ENCODE data around the gene SH3TC2. TPM values are rescaled to one million over a fixed set of nuclear protein-coding genes. Genes with fewer than 3 reads are reported as not detected.

SH3TC2 gene
- total and polyA plus RNA-seq, 10 of the 15 experiments (the other 5 are each of a cell fraction or from before 2014, with no cell fraction given): not detected

DNA sequence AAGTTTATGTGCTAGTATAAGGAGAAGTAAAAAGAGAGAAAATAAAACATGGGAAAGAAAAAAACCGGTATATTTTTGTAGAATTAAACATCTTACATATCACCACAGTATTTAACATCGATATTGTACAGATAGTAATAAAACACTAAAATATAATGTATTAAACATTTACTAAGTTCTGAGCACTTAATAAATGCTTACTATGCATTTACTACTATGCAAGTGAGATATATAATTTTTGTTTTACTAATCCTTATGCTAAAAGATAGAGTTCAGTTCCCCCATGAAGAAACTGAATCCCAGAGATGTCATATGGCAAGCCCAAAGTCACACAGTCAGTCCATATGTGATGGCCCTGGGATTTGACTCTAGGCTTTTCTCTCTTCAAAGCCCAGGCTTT lies 51.1 kb downstream of the SH3TC2 start (continued):
- TF ChIP-seq, protein P1, sequence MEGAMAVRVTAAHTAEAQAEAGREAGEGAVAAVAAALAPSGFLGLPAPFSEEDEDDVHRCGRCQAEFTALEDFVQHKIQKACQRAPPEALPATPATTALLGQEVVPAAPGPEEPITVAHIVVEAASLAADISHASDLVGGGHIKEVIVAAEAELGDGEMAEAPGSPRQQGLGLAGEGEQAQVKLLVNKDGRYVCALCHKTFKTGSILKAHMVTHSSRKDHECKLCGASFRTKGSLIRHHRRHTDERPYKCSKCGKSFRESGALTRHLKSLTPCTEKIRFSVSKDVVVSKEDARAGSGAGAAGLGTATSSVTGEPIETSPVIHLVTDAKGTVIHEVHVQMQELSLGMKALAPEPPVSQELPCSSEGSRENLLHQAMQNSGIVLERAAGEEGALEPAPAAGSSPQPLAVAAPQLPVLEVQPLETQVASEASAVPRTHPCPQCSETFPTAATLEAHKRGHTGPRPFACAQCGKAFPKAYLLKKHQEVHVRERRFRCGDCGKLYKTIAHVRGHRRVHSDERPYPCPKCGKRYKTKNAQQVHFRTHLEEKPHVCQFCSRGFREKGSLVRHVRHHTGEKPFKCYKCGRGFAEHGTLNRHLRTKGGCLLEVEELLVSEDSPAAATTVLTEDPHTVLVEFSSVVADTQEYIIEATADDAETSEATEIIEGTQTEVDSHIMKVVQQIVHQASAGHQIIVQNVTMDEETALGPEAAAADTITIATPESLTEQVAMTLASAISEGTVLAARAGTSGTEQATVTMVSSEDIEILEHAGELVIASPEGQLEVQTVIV (IDR thresholded peaks at IDR 0.05; ENCODE audit: borderline replicate concordance, partially characterized antibody): no peak
- TF ChIP-seq SPI1 (IDR thresholded peaks at IDR 0.05; ENCODE audit: borderline replicate concordance, insufficient read depth, low read depth, low read length) (no peak), SIX5 (IDR thresholded peaks at IDR 0.05; ENCODE audit: low read depth, low read length, severe bottlenecking) (no peak), EZH2 (IDR thresholded peaks at IDR 0.05; ENCODE audit: borderline replicate concordance, control insufficient read depth, low read depth, low read length) (no peak), KLF5 (IDR thresholded peaks at IDR 0.05; ENCODE audit: partially characterized antibody) (no peak), PAX8 (IDR thresholded peaks at IDR 0.05) (no peak), HDAC6 (IDR thresholded peaks at IDR 0.05; ENCODE audit: unreplicated experiment) (no peak), ZNF207 (IDR thresholded peaks at IDR 0.05; ENCODE audit: borderline replicate concordance) (no peak), POLR2AphosphoS5 (IDR thresholded peaks at IDR 0.05; ENCODE audit: low read length) (no peak), HDAC2 (IDR thresholded peaks at IDR 0.05) (no peak)
- TF ChIP-seq, protein P2, sequence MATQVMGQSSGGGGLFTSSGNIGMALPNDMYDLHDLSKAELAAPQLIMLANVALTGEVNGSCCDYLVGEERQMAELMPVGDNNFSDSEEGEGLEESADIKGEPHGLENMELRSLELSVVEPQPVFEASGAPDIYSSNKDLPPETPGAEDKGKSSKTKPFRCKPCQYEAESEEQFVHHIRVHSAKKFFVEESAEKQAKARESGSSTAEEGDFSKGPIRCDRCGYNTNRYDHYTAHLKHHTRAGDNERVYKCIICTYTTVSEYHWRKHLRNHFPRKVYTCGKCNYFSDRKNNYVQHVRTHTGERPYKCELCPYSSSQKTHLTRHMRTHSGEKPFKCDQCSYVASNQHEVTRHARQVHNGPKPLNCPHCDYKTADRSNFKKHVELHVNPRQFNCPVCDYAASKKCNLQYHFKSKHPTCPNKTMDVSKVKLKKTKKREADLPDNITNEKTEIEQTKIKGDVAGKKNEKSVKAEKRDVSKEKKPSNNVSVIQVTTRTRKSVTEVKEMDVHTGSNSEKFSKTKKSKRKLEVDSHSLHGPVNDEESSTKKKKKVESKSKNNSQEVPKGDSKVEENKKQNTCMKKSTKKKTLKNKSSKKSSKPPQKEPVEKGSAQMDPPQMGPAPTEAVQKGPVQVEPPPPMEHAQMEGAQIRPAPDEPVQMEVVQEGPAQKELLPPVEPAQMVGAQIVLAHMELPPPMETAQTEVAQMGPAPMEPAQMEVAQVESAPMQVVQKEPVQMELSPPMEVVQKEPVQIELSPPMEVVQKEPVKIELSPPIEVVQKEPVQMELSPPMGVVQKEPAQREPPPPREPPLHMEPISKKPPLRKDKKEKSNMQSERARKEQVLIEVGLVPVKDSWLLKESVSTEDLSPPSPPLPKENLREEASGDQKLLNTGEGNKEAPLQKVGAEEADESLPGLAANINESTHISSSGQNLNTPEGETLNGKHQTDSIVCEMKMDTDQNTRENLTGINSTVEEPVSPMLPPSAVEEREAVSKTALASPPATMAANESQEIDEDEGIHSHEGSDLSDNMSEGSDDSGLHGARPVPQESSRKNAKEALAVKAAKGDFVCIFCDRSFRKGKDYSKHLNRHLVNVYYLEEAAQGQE (IDR thresholded peaks at IDR 0.05; ENCODE audit: low read depth, low read length): no peak
- TF ChIP-seq, protein P3, sequence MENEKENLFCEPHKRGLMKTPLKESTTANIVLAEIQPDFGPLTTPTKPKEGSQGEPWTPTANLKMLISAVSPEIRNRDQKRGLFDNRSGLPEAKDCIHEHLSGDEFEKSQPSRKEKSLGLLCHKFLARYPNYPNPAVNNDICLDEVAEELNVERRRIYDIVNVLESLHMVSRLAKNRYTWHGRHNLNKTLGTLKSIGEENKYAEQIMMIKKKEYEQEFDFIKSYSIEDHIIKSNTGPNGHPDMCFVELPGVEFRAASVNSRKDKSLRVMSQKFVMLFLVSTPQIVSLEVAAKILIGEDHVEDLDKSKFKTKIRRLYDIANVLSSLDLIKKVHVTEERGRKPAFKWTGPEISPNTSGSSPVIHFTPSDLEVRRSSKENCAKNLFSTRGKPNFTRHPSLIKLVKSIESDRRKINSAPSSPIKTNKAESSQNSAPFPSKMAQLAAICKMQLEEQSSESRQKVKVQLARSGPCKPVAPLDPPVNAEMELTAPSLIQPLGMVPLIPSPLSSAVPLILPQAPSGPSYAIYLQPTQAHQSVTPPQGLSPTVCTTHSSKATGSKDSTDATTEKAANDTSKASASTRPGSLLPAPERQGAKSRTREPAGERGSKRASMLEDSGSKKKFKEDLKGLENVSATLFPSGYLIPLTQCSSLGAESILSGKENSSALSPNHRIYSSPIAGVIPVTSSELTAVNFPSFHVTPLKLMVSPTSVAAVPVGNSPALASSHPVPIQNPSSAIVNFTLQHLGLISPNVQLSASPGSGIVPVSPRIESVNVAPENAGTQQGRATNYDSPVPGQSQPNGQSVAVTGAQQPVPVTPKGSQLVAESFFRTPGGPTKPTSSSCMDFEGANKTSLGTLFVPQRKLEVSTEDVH (IDR thresholded peaks at IDR 0.05; ENCODE audit: low read depth, partially characterized antibody): no peak
- TF ChIP-seq, protein P4, sequence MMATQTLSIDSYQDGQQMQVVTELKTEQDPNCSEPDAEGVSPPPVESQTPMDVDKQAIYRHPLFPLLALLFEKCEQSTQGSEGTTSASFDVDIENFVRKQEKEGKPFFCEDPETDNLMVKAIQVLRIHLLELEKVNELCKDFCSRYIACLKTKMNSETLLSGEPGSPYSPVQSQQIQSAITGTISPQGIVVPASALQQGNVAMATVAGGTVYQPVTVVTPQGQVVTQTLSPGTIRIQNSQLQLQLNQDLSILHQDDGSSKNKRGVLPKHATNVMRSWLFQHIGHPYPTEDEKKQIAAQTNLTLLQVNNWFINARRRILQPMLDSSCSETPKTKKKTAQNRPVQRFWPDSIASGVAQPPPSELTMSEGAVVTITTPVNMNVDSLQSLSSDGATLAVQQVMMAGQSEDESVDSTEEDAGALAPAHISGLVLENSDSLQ (IDR thresholded peaks at IDR 0.05): no peak

Measured in GM12878 (cell line).